Stimulated activated CD4-positive, alpha-beta T cell treated with anti-CD3 and anti-CD28 coated beads, Interleukin-4, amount 100 ng/mL, for 4 hours (primary cell): ENCODE measurements around the gene SLC2A11.
"Not testable (repeated sequence)": the region's sequence is repeated elsewhere in the genome, so short reads cannot be mapped to it uniquely, and the experiment has no call there.

Experiments
- DNase-seq, 2 experiments: peaks; one replicate each; pipeline ENCODE4 v3.0.0-alpha.2; 2020

Gene SLC2A11

DNA sequence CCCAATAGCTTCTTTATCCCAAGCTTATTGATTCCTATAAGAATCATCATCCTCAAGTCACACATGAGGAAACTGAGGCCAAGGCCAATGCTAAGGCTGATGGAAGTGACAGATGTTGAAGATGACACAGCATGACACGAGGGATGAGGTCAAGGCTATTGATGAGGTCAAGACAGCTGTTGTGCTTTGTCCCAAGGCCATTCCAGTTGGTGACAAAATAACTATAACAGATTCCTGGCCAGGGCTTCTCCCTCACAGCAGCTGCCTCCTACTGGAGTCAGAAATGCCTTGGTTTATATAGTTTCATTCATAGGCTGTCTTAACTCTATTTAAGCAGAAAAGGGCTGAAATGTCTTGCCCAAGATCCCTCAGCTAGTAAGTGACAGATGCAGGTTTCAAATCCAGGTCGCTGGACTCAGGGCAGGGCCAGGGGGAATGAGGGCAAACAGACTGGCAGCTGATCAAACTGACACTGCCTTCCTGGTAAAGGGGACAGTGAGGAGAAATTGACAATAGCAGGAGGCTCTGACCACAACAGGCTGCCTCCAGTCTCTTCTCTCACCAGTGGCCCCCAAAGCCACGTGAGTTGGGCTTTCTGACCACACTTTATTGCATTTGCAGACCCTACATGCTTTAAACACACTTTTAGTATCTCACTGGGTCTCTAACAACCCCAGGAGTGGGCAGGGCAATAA, 53.0 kb downstream of the SLC2A11 start:
- no peak for DNase-seq

DNA sequence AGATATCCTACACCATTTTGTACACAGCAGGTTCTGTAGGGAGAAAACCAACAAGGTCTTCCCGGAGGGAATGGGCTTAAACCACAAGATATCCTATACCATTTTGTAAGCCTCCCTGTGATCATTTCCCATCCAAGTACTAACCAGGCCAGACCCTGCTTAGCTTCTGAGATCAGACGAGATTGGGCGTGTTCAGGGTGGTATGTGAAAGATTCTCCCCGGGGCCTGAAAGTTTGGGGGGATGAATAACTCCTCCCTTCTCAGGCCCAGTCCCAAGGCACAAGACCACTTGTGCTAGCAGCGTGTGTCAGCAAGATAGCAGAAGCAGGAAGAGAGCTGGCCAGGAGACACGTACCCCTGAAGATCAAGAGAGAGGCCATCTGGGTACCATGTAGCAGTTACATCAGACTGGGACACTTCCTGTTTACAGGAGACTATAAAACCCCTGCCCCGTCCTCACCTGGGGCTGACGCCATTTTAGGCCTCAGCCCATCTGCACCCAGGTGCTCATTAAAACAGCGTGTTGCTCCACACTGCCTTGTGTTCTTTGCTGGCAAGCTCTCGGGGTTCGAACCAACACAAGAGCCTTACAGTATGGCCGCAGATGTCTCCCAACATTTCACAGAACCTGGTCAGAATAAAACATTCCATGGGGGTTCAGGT, 53.8 kb downstream of the SLC2A11 start:
- DNase-seq = no peak

GRCh38 chr22:23912293-23912903, 54.7 kb downstream of the SLC2A11 start:
- no peak for DNase-seq

DNA sequence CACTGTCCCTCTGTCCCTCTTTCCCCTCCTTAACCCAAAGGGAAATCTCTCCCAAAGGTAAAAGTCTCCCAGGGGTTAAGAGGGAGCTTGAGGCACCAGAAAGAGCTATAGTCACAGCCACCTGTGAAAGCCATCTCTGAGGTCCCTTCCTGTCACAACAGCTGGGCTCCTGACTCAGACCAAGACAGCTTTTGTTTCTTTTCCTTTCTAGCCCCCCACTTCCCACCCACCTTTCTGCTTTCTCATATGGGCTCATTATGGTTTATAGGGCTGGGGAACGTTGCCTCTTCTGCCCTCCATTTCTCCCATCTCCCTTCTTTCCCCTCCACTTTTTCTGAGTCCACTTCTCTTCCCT, 55.6 kb downstream of the SLC2A11 start:
- DNase-seq = no peak

DNA sequence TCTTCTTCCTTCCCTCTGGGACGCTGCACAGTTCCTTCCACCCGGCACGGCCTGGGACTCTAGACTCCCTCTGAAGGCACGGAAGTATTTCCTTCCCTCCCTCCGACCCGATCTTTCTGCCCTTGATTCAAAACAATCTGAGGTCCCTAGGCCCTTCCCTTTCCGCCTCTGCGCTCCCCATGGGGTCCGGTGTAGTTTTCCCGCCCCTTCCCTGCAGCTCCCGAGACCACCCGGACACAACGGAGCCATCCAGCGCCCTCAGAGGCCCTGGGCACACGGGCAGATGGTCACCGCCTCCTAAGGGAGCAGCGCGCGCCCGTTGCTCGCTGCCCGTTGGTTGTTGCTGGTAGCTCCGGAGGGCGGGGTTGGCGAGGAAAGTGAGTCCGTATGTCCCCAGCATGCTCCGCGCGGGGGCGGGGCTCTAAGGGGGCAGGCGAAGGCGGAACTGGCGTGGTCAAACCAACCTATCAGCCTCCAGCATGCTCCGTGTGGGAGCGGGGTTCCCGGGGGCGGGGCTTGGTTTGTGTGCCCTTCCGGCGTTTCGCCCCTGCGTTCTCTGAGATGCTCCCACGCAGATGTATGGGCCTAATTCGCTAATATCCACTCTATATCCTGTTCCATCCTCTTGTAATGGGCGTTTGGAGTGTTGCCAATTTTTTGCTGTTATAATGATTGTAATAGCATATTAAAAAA, 56.1 kb downstream of the SLC2A11 start:
- peak; percentile 99 for DNase-seq

- DNase-seq = no peak
Measured at GRCh38 chr22:23915290-23915689, 57.6 kb downstream of the SLC2A11 start.

- DNase-seq = not testable (repeated sequence)
Measured at GRCh38 chr22:23920267-23920611, 62.6 kb downstream of the SLC2A11 start.

DNA sequence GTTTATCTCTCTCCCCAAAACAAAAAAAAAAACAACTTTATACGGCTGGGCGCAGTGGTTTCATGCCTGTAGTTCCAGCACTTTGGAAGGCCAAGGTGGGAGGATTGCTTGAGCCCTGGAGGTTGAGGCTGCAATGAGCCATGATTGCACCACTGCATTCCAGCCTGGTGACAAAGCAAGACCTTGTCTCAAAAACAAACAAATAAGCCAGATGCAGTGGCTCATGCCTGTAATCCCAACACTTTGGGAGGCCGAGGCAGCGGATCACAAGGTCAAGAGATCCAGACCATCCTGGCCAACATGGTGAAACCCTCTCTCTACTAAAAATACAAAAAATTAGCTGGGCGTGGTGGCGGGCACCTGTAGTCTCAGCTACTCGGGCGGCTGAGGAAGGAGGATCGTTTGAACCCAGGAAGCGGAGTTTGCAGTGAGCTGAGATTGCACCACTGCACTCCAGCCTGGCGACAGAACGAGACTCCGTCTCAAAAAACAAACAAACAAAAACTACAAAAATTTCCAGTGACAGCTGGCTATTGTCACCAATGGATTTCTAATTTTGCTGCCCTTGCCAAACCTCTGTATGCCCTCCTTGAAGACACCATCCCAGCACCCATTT, 64.0 kb downstream of the SLC2A11 start:
- DNase-seq = not testable (repeated sequence)

- no peak for DNase-seq
Measured at GRCh38 chr22:23922921-23923320, 65.2 kb downstream of the SLC2A11 start.

DNA sequence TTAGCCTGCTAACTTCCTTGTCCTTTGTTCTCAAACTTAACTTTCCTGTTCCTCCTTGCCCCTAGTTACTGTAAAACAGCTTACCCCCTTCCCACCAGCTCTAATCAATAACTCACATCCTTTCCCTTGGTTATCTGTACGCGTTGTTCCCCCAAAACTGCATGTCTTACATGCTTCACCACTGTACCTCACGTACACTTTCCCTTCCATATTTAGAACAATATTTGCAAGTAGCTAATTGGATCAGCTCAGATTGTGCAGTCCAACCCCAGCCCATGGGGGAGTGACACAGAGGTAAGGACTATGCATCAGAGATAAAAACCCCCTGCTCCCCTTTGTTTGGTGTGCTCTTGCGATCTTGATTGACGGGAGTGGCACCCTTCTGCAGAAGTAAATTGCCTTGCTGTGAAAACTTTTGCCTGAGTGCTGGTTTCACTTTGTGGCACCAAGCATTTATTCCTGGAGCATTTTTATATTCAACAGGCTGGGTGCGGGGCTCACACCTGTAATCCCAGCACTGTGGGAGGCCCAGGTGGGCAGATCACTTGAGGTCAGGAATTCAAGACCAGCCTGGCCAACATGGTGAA, 67.4 kb downstream of the SLC2A11 start:
- DNase-seq = no peak

GRCh38 chr22:23926561-23926960, 68.9 kb downstream of the SLC2A11 start:
- no peak for DNase-seq
